ENCODE results near the gene CHIA.

- TF ChIP-seq, protein P1, sequence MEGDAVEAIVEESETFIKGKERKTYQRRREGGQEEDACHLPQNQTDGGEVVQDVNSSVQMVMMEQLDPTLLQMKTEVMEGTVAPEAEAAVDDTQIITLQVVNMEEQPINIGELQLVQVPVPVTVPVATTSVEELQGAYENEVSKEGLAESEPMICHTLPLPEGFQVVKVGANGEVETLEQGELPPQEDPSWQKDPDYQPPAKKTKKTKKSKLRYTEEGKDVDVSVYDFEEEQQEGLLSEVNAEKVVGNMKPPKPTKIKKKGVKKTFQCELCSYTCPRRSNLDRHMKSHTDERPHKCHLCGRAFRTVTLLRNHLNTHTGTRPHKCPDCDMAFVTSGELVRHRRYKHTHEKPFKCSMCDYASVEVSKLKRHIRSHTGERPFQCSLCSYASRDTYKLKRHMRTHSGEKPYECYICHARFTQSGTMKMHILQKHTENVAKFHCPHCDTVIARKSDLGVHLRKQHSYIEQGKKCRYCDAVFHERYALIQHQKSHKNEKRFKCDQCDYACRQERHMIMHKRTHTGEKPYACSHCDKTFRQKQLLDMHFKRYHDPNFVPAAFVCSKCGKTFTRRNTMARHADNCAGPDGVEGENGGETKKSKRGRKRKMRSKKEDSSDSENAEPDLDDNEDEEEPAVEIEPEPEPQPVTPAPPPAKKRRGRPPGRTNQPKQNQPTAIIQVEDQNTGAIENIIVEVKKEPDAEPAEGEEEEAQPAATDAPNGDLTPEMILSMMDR (IDR thresholded peaks at IDR 0.05; ENCODE audit: insufficient read depth, low read depth, low read length): no peak
- TF ChIP-seq EZH2 (IDR thresholded peaks at IDR 0.05; ENCODE audit: insufficient read depth, low read length): no peak
These were observed 9.2 kb upstream of the CHIA start for GRCh38 chr1:111281411-111281810.

All from astrocyte (in vitro differentiated cells and primary cell).